GM18868 (cell line): ENCODE results near the gene TEX264.
"Not testable (repeated sequence)": the region's sequence is repeated elsewhere in the genome, so short reads cannot be mapped to it uniquely, and the experiment has no call there.

Experiments
- ATAC-seq: cut with Tn5 transposase; IDR thresholded peaks from one replicate; pipeline ENCODE4 v1.9.1; 2021; ENCODE audit warnings: mild to moderate bottlenecking, moderate library complexity; ENCODE audit not compliant: unreplicated experiment

TEX264 gene, protein sequence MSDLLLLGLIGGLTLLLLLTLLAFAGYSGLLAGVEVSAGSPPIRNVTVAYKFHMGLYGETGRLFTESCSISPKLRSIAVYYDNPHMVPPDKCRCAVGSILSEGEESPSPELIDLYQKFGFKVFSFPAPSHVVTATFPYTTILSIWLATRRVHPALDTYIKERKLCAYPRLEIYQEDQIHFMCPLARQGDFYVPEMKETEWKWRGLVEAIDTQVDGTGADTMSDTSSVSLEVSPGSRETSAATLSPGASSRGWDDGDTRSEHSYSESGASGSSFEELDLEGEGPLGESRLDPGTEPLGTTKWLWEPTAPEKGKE

GRCh38 chr3:51670823-51671733 is at the start of gene TEX264:
TSS of gene TEX264 (plus strand) at chr3:51671252. CDS start at chr3:51674305, 3,053 bp downstream.
- peak; percentile 65 for ATAC-seq

GRCh38 chr3:51622413-51622812 is 48.6 kb upstream of the TEX264 start:
- no peak for ATAC-seq

DNA sequence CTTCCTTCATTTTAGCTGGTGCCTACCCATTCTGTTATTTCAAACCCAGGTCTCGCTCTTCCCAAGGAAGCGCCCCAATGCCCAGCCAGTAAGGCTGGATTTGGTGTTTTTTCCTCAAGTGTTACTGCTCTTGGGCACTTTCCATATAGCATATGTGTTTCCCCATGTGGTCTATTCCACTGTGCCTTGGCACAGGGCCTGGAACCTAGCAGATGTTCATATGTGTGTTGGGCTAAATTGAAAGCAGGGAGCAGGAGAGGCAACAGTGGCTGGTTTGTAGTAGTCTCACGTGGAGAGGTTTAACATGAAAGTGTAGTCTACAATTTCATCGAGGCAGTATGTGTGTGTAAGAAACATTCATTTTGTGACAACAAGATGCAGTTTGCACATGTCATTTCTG is 48.2 kb upstream of the TEX264 start:
- ATAC-seq, result no peak

GRCh38 chr3:51630513-51630912 is 40.5 kb upstream of the TEX264 start:
- ATAC-seq, result no peak

- ATAC-seq, result no peak
Measured at GRCh38 chr3:51637144-51637940, 33.7 kb upstream of the TEX264 start.

DNA sequence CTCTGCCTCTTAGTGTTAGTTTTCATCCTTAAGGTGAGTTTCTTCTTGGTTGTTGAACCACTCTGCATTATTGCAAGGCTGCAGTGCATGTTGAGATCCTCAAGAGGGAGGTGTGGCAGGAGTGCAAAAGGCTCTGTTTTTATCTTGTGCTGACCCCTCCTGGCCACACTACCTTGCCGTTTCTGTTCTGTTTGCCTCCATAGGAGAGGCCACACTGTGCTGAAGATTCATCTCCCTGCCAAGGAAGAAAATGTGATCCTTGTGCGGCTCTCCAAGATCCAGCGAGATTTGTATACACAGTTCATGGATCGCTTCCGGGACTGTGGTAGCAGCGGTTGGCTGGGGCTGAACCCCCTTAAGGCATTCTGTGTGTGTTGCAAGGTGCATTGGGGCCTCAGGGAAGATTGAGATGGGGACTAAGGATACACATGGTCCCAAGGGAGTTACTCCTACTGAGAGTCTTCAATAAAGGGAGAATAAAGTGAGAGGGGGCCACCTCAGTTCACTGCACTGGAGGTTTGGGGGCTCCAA is 33.0 kb upstream of the TEX264 start:
- ATAC-seq, result peak; percentile 72

DNA sequence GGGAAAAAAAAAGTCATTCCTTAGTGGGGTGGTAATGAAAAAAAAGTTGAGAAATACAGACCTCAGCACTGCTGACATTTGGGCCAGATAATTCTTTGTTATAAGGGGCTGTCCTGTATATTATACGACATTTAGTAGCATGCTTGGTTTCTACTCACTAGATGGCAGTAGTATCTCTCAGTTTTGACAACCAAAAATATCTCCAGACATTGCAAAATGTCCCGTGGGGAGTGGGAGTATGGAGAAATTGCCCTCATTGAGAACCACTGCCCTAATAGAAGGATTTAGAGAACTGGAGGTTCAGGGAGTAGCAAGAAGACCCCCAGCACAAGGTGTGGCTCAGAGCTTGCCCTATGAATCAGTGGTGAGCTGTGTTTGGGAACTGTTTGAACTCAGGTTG is 28.6 kb upstream of the TEX264 start:
- ATAC-seq, result no peak

GRCh38 chr3:51646091-51646490 is 25.0 kb upstream of the TEX264 start:
- no peak for ATAC-seq

DNA sequence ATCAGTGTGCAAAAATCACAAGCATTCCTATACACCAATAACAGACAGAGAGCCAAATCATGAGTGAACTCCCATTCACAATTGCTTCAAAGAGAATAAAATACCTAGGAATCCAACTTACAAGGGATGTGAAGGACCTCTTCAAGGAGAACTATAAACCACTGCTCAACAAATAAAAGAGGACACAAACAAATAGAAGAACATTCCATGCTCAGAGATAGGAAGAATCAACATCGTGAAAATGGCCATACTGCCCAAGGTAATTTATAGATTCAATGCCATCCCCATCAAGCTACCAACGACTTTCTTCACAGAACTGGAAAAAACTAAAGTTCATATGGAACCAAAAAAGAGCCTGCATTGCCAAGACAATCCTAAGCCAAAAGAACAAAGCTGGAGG is 18.9 kb upstream of the TEX264 start:
- ATAC-seq, result not testable (repeated sequence)

- ATAC-seq, result not testable (repeated sequence)
Measured at GRCh38 chr3:51653409-51653808, 17.6 kb upstream of the TEX264 start.

GRCh38 chr3:51657234-51657633 is 13.8 kb upstream of the TEX264 start:
- no peak for ATAC-seq

DNA sequence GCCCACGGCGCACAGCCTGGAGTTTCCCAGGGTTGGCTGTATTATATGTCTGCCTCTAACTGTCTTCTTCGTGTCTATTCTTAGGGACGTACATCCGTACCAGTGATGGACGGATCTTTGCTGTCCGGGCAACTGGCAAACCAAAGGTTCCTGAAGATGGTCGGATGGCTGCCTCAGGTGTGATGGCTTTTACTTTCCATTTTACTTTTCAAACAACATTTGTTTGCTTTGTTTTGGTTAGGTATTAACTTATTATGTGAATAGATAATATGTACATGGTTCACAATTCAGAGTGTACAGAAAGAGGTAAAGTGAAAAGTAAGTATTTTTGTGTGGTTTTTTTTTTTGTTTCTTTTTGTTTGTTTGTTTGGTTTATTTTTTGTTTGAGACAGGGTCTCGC is 11.1 kb upstream of the TEX264 start:
- no peak for ATAC-seq

DNA sequence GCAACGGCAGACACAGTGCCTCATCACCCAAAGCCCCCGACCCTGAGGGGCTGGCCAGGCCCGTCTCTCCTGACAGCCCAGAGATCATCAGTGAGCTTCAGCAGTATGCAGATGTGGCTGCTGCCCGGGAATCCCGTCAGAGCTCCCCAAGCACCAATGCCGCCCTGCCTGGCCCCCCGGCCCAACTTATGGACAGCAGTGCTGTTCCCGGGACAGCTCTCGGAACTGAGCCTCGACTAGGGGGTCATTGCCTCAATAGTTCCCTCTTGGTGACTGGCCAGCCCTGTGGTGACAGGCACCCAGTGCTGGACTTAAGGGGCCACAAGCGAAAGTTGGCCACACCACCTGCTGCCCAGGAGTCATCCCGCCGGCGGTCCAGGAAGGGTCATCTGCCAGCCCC is 8.6 kb upstream of the TEX264 start:
- ATAC-seq, result no peak

- no peak for ATAC-seq
Measured at GRCh38 chr3:51668756-51669155, 2.3 kb upstream of the TEX264 start.

GRCh38 chr3:51669241-51670052 is 1.6 kb upstream of the TEX264 start:
- no peak for ATAC-seq

DNA sequence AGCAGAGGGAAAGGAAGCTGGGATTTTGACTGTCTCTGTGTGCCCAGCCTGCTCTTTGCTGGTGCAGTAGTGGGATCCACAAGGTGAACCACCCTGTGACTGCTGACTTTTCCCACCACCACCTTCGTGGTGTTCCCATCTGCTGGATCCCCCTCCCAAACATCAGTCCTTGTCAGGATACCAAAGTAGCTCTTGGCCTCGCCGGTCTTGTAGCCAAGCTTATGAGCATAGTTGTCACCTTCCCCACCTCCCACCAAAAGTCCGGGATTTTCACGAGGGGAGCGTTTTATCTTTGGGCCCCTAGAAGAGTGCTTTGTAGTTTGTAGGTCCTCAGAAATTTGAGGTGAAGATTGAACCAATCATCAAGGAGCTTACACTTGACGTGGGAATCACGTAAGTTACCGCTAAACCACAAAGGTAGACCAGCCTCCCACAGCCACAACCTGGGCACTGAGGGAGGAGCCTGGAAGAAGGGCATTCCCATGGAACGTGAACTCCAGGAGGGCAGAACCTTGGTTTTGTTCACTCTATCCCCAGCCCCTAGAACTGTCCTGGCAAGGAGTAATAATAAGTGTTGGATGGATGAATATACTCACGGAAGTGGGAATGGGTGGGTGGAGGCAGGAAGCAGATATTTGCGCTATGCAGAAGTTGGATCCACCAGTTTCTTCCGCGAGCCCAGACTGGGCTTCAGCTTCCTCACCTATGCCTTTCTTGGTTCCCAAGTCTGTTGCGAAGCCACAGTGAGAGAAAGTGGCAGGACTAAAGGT is 814 bp upstream of the TEX264 start:
- no peak for ATAC-seq

GRCh38 chr3:51671734-51672475 is 853 bp downstream of the TEX264 start:
- ATAC-seq, result peak; percentile 47

DNA sequence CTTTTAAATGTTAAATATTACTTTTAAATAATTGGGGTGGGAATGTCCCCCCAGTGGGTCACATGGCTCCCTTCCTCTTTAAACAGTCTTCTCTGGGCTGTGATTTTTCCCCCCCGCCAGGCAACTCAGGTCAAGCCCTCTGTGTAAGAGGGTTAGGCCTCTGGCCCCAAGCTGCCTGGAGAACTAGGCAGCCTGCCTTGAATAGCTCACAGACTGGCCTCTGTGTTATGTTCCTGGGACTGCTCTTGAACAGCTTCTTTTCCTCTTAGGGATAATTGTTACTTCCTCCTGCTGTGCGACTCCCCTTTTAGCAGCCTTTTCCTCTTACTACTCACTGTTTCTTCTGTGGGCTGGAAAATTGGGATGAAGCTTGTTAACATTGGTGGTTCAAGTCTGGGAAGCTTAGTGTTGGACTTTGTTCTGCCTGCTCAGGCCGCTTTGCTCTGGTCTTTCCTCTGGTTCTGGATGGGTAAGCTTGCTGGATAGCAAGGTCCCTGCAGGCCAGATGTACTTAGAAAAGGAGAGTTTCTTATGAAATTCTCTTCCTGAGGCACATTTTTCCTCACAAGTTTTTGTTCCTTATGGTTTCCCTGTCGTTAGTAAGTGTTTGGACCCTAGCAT is 2.2 kb downstream of the TEX264 start:
- no peak for ATAC-seq
